GM12878 (cell line): ENCODE results near the gene SPINDOC.

Experiments used
- CTCF ChIP-seq, 3 experiments: IDR thresholded peaks in 2 of 3; conservative IDR thresholded peaks in 1 of 3; 2 replicates each; pipeline ENCODE4 v1.5.1; 2011; ENCODE audit warnings: low read depth in 3 of 3, low read length in 3 of 3, mild to moderate bottlenecking in 3 of 3, control low read depth in 2 of 3, moderate library complexity in 2 of 3, inconsistent platforms in 1 of 3, mixed read lengths in 1 of 3; ENCODE audit not compliant: control insufficient read depth in 2 of 3, insufficient read depth in 1 of 3; ENCODE audit errors: extremely low read depth in 1 of 3
- EP300 ChIP-seq, 2 experiments: fragments of 150-350 bp in 1 of 2; IDR thresholded peaks; 2 replicates each; pipeline ENCODE4 v1.6.1; 2011 to 2012; ENCODE audit warnings: low read depth in 2 of 2, low read length in 2 of 2, borderline replicate concordance in 1 of 2, improper control_type of control experiment in 1 of 2, inconsistent platforms in 1 of 2; ENCODE audit not compliant: control insufficient read depth in 1 of 2
- HDGF ChIP-seq: fragments of 450-650 bp; IDR thresholded peaks from 2 replicates; pipeline ENCODE4 v1.6.1; 2016; ENCODE audit warnings: antibody characterized with exemption
- POLR2AphosphoS5 ChIP-seq: IDR thresholded peaks from 2 replicates; pipeline ENCODE4 v1.6.1; 2011; ENCODE audit warnings: mild to moderate bottlenecking, low read length, inconsistent platforms
- TBL1XR1 ChIP-seq: IDR thresholded peaks from 2 replicates; pipeline ENCODE4 v1.6.1; 2012; ENCODE audit warnings: low read depth, low read length, improper control_type of control experiment
- TF ChIP-seq, protein P1 (sequence below): IDR thresholded peaks from 2 replicates; pipeline ENCODE4 v1.6.1; 2012; ENCODE audit warnings: low read depth, low read length, improper control_type of control experiment
- TF ChIP-seq, protein P2 (sequence below): fragments of 150-350 bp; IDR thresholded peaks from 2 replicates; pipeline ENCODE4 v1.6.1; 2016; ENCODE audit warnings: low read depth, low read length

- peak; percentile 54 to 74 (median 65); a peak in 5 of 6 replicates for TF ChIP-seq CTCF (IDR thresholded peaks at IDR 0.05 in 2 of 3, conservative IDR thresholded peaks at IDR 0.05 in 1 of 3; ENCODE audit: control insufficient read depth in 2 of 3, extremely low read depth in 1 of 3, insufficient read depth in 1 of 3, low read depth in 3 of 3, low read length in 3 of 3)
- TF ChIP-seq, protein P1, sequence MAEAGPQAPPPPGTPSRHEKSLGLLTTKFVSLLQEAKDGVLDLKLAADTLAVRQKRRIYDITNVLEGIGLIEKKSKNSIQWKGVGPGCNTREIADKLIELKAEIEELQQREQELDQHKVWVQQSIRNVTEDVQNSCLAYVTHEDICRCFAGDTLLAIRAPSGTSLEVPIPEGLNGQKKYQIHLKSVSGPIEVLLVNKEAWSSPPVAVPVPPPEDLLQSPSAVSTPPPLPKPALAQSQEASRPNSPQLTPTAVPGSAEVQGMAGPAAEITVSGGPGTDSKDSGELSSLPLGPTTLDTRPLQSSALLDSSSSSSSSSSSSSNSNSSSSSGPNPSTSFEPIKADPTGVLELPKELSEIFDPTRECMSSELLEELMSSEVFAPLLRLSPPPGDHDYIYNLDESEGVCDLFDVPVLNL: no peak
- TF ChIP-seq EP300 (IDR thresholded peaks at IDR 0.05; ENCODE audit: borderline replicate concordance in 1 of 2, control insufficient read depth in 1 of 2, low read depth in 2 of 2, low read length in 2 of 2): no peak
- TF ChIP-seq, protein P2, sequence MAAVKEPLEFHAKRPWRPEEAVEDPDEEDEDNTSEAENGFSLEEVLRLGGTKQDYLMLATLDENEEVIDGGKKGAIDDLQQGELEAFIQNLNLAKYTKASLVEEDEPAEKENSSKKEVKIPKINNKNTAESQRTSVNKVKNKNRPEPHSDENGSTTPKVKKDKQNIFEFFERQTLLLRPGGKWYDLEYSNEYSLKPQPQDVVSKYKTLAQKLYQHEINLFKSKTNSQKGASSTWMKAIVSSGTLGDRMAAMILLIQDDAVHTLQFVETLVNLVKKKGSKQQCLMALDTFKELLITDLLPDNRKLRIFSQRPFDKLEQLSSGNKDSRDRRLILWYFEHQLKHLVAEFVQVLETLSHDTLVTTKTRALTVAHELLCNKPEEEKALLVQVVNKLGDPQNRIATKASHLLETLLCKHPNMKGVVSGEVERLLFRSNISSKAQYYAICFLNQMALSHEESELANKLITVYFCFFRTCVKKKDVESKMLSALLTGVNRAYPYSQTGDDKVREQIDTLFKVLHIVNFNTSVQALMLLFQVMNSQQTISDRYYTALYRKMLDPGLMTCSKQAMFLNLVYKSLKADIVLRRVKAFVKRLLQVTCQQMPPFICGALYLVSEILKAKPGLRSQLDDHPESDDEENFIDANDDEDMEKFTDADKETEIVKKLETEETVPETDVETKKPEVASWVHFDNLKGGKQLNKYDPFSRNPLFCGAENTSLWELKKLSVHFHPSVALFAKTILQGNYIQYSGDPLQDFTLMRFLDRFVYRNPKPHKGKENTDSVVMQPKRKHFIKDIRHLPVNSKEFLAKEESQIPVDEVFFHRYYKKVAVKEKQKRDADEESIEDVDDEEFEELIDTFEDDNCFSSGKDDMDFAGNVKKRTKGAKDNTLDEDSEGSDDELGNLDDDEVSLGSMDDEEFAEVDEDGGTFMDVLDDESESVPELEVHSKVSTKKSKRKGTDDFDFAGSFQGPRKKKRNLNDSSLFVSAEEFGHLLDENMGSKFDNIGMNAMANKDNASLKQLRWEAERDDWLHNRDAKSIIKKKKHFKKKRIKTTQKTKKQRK: no peak
- TF ChIP-seq POLR2AphosphoS5: no peak
- TF ChIP-seq TBL1XR1: no peak
- TF ChIP-seq HDGF: no peak
Observed at GRCh38 chr11:63768237-63769041, 44.8 kb upstream of the SPINDOC start, which contains the start of gene ZFTA.
